HL-60 (cell line): ENCODE data around the gene COP1.

Experiments
- CTCF ChIP-seq: IDR thresholded peaks from one replicate; pipeline ENCODE4 v1.5.1; 2011; ENCODE audit warnings: low read length, control low read depth, inconsistent platforms; ENCODE audit not compliant: insufficient read depth
- POLR2AphosphoS5 ChIP-seq: IDR thresholded peaks from 2 replicates; pipeline ENCODE4 v1.6.1; 2012; ENCODE audit warnings: low read depth
- SPI1 ChIP-seq: IDR thresholded peaks from 2 replicates; pipeline ENCODE4 v1.6.1; 2012; ENCODE audit warnings: low read depth, mild to moderate bottlenecking, borderline replicate concordance
- TF ChIP-seq, protein P1 (sequence below): IDR thresholded peaks from 2 replicates; pipeline ENCODE4 v1.6.1; 2012; ENCODE audit warnings: low read depth; ENCODE audit not compliant: insufficient replicate concordance

DNA sequence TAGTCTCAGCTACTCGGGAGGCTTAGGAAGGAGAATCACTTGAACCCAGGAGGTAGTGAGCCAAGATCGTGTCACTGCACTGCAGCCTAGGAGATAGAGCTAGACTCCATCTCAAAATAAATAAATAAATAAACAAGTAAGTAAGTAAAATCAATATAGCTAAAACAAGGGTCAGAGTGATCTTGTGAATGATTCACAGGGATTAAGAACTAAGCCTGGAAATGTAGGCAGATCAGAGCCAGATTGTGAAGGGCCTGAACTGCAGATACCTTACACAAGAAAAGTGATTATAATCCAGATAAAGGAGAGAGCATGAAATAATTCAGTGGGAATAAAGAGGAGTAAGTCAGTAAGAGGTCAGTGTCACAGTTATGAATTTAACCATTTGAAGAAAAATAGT lies 41.5 kb downstream of the COP1 start:
- TF ChIP-seq CTCF (no peak), POLR2AphosphoS5 (no peak), SPI1 (no peak)
- TF ChIP-seq, protein P1, sequence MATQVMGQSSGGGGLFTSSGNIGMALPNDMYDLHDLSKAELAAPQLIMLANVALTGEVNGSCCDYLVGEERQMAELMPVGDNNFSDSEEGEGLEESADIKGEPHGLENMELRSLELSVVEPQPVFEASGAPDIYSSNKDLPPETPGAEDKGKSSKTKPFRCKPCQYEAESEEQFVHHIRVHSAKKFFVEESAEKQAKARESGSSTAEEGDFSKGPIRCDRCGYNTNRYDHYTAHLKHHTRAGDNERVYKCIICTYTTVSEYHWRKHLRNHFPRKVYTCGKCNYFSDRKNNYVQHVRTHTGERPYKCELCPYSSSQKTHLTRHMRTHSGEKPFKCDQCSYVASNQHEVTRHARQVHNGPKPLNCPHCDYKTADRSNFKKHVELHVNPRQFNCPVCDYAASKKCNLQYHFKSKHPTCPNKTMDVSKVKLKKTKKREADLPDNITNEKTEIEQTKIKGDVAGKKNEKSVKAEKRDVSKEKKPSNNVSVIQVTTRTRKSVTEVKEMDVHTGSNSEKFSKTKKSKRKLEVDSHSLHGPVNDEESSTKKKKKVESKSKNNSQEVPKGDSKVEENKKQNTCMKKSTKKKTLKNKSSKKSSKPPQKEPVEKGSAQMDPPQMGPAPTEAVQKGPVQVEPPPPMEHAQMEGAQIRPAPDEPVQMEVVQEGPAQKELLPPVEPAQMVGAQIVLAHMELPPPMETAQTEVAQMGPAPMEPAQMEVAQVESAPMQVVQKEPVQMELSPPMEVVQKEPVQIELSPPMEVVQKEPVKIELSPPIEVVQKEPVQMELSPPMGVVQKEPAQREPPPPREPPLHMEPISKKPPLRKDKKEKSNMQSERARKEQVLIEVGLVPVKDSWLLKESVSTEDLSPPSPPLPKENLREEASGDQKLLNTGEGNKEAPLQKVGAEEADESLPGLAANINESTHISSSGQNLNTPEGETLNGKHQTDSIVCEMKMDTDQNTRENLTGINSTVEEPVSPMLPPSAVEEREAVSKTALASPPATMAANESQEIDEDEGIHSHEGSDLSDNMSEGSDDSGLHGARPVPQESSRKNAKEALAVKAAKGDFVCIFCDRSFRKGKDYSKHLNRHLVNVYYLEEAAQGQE, result no peak
